HepG2 (cell line): Measurements from ENCODE around the gene LAMB4. TPM values are rescaled to one million over a fixed set of nuclear protein-coding genes. Genes with fewer than 3 reads are reported as not detected.

Experiments
- ARID3A ChIP-seq: IDR thresholded peaks from 2 replicates; pipeline ENCODE4 v1.6.1; 2012; ENCODE audit warnings: low read depth, low read length, improper control_type of control experiment
- ATF1 ChIP-seq: IDR thresholded peaks from 2 replicates; pipeline ENCODE4 v1.6.1; 2016; ENCODE audit warnings: mild to moderate bottlenecking, control low read depth
- CEBPG ChIP-seq: IDR thresholded peaks from 2 replicates; pipeline ENCODE4 v1.6.1; 2016
- EZH2 ChIP-seq: conservative IDR thresholded peaks from 2 replicates; pipeline ENCODE4 v1.6.1; 2012; ENCODE audit warnings: mild to moderate bottlenecking, low read depth, low read length, moderate library complexity
- FOXP4 ChIP-seq: sonication (generic); formaldehyde crosslinking; IDR thresholded peaks from 2 replicates; pipeline ENCODE4 v1.4.0; 2020; ENCODE audit warnings: missing genetic modification reagents
- GABPB1 ChIP-seq: IDR thresholded peaks from 2 replicates; pipeline ENCODE4 v1.6.1; 2016; ENCODE audit warnings: mild to moderate bottlenecking, missing genetic modification reagents, moderate library complexity, missing compliant biosample characterization
- HNRNPUL1 ChIP-seq: fragments of 200-400 bp; formaldehyde crosslinking; IDR thresholded peaks from 2 replicates; pipeline ENCODE4 v1.6.1; 2017; ENCODE audit warnings: low read depth, mild to moderate bottlenecking, low read length, moderate library complexity
- ISL2 ChIP-seq: sonication (generic); formaldehyde crosslinking; IDR thresholded peaks from 2 replicates; pipeline ENCODE4 v1.5.0; 2020; ENCODE audit warnings: missing genetic modification reagents
- MIXL1 ChIP-seq: IDR thresholded peaks from 2 replicates; pipeline ENCODE4 v1.6.1; 2016
- NCOA2 ChIP-seq: sonication (generic); formaldehyde crosslinking; IDR thresholded peaks from 2 replicates; pipeline ENCODE4 v1.8.0; 2022; ENCODE audit warnings: inconsistent platforms
- NCOR1 ChIP-seq: fragments of 200-600 bp; sonication (generic); IDR thresholded peaks from 2 replicates; pipeline ENCODE4 v1.7.0; 2017; ENCODE audit warnings: antibody characterized with exemption, low read length, borderline replicate concordance
- NFIC ChIP-seq: IDR thresholded peaks from 2 replicates; pipeline ENCODE4 v1.6.1; 2012; ENCODE audit warnings: mild to moderate bottlenecking, low read length, inconsistent platforms
- PPARG ChIP-seq: conservative IDR thresholded peaks from 2 replicates; pipeline ENCODE4 v1.6.1; 2016; ENCODE audit warnings: missing biosample characterization, missing genetic modification reagents
- RBFOX2 ChIP-seq: fragments of 200-400 bp; formaldehyde crosslinking; IDR thresholded peaks from 2 replicates; pipeline ENCODE4 v1.6.1; 2017; ENCODE audit warnings: low read depth, mild to moderate bottlenecking, low read length
- SALL2 ChIP-seq: sonication (generic); formaldehyde crosslinking; IDR thresholded peaks from 2 replicates; pipeline ENCODE4 v1.8.1; 2023; ENCODE audit warnings: mild to moderate bottlenecking, missing genetic modification reagents, inconsistent platforms
- SOX13 ChIP-seq, 3 experiments: fragments of 450-650 bp in 1 of 3; sonication (generic) in 1 of 3; formaldehyde crosslinking in 1 of 3; IDR thresholded peaks in 2 of 3; conservative IDR thresholded peaks in 1 of 3; 2 replicates each; pipeline versions ENCODE4 v1.5.0 to v1.6.1; 2016 to 2020; ENCODE audit warnings: antibody characterized with exemption in 1 of 3, mild to moderate bottlenecking in 1 of 3, missing compliant biosample characterization in 1 of 3, missing genetic modification reagents in 1 of 3, moderate library complexity in 1 of 3
- SP140L ChIP-seq: sonication (generic); formaldehyde crosslinking; IDR thresholded peaks from 2 replicates; pipeline ENCODE4 v1.4.0; 2020; ENCODE audit warnings: missing genetic modification reagents, borderline replicate concordance
- SP4 ChIP-seq: sonication (generic); formaldehyde crosslinking; IDR thresholded peaks from 2 replicates; pipeline ENCODE4 v1.8.1; 2023; ENCODE audit warnings: mild to moderate bottlenecking, missing genetic modification reagents
- ZNF496 ChIP-seq: sonication (generic); formaldehyde crosslinking; IDR thresholded peaks from 2 replicates; pipeline ENCODE4 v1.8.1; 2023; ENCODE audit warnings: mild to moderate bottlenecking, moderate library complexity, missing genetic modification reagents; ENCODE audit not compliant: insufficient replicate concordance
- ZNF501 ChIP-seq: sonication (generic); formaldehyde crosslinking; IDR thresholded peaks from 2 replicates; pipeline ENCODE4 v1.5.1; 2020; ENCODE audit warnings: mild to moderate bottlenecking, moderate library complexity, missing genetic modification reagents
- ZNF800 ChIP-seq: sonication (generic); formaldehyde crosslinking; IDR thresholded peaks from 2 replicates; pipeline ENCODE4 v1.4.0; 2020; ENCODE audit warnings: missing genetic modification reagents
- polyA plus RNA-seq, 8 experiments: library from polyadenylated mRNA; depleted of rRNA in 3 of 8; stranded (reverse) in 7 of 8; unstranded in 1 of 8; fragments of >200 nt; fragmentation: Illumina TruSeq in 4 of 8; extraction: Trizol in 4 of 8; gene quantifications; 2 replicates each; pipeline versions ENCODE4 v1.2.1 to v1.2.3, GENCODE V29; 2011 to 2016; ENCODE audit warnings: low read depth in 4 of 8, missing spikeins in 1 of 8, mixed read lengths in 1 of 8; ENCODE audit not compliant: insufficient read depth in 1 of 8
- total RNA-seq, 5 experiments: library from RNA; depleted of rRNA; stranded (reverse); fragments of >200 nt; fragmentation: Illumina TruSeq; extraction: Trizol; gene quantifications; 2 replicates each; pipeline ENCODE4 v1.2.3, GENCODE V29; 2016; ENCODE audit warnings: low read depth in 1 of 5
- TF ChIP-seq, protein P1 (sequence below): IDR thresholded peaks from 2 replicates; pipeline ENCODE4 v1.6.1; 2016; ENCODE audit warnings: missing genetic modification reagents, missing compliant biosample characterization
- TF ChIP-seq, protein P2 (sequence below): sonication (generic); formaldehyde crosslinking; IDR thresholded peaks from 2 replicates; pipeline ENCODE4 v1.4.0; 2020; ENCODE audit warnings: missing genetic modification reagents

LAMB4 gene
- total and polyA plus RNA-seq, 2 of the 13 experiments (the other 11 are each of a cell fraction or from before 2014, with no cell fraction given), result 0.05 TPM; not detected in 1

GRCh38 chr7:108010377-108010776 lies 119.8 kb downstream of the LAMB4 start (continued):
- TF ChIP-seq ZNF800, result 0 out of 2 replicates have a peak, but pooled peaks have one; percentile 23
- TF ChIP-seq ATF1 (CRISPR knock-in tag), result peak; percentile 30; the same call in 1 of the 2 replicates
- no peak for TF ChIP-seq EZH2
- 0 out of 2 replicates have a peak, but pooled peaks have one; percentile 4 for TF ChIP-seq ISL2 (CRISPR knock-in tag)
- 0 out of 2 replicates have a peak, but pooled peaks have one; percentile 9 for TF ChIP-seq NFIC
- TF ChIP-seq NCOR1, result peak; percentile 33; the same call in 1 of the 2 replicates
- 0 out of 2 replicates have a peak, but pooled peaks have one; percentile 6 for TF ChIP-seq ARID3A
- TF ChIP-seq ZNF496 (CRISPR knock-in tag), result no peak
- no peak for TF ChIP-seq SP140L
- TF ChIP-seq, protein P1, sequence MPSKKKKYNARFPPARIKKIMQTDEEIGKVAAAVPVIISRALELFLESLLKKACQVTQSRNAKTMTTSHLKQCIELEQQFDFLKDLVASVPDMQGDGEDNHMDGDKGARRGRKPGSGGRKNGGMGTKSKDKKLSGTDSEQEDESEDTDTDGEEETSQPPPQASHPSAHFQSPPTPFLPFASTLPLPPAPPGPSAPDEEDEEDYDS (CRISPR knock-in tag), result peak; percentile 26; the same call in 1 of the 2 replicates
- no peak for TF ChIP-seq SALL2 (CRISPR knock-in tag)
- 0 out of 2 replicates have a peak, but pooled peaks have one; percentile 9 for TF ChIP-seq PPARG (CRISPR knock-in tag)
- TF ChIP-seq ZNF501 (CRISPR knock-in tag), result no peak
- TF ChIP-seq HNRNPUL1, result peak; percentile 89
- TF ChIP-seq MIXL1 (CRISPR knock-in tag), result peak; percentile 44; the same call in 1 of the 2 replicates
- peak; percentile 14; the same call in 1 of the 2 replicates for TF ChIP-seq FOXP4
- TF ChIP-seq NCOA2 (CRISPR knock-in tag), result no peak
- no peak for TF ChIP-seq SOX13 (IDR thresholded peaks at IDR 0.05)
- TF ChIP-seq SOX13 (CRISPR knock-in tag; conservative IDR thresholded peaks at IDR 0.05 in 1 of 2, IDR thresholded peaks at IDR 0.05 in 1 of 2), result peak in 1 of 2 experiments; percentile 37; a peak in 1 of 4 replicates
- TF ChIP-seq GABPB1, result no peak
- TF ChIP-seq SP4 (CRISPR knock-in tag), result no peak
- 0 out of 2 replicates have a peak, but pooled peaks have one; percentile 36 for TF ChIP-seq RBFOX2
- TF ChIP-seq, protein P2, sequence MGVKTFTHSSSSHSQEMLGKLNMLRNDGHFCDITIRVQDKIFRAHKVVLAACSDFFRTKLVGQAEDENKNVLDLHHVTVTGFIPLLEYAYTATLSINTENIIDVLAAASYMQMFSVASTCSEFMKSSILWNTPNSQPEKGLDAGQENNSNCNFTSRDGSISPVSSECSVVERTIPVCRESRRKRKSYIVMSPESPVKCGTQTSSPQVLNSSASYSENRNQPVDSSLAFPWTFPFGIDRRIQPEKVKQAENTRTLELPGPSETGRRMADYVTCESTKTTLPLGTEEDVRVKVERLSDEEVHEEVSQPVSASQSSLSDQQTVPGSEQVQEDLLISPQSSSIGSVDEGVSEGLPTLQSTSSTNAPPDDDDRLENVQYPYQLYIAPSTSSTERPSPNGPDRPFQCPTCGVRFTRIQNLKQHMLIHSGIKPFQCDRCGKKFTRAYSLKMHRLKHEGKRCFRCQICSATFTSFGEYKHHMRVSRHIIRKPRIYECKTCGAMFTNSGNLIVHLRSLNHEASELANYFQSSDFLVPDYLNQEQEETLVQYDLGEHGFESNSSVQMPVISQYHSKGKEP (CRISPR knock-in tag), result no peak
- 0 out of 2 replicates have a peak, but pooled peaks have one; percentile 33 for TF ChIP-seq CEBPG (CRISPR knock-in tag)
